ENCODE data around the gene ZFP36.

ZFP36 gene

DNA sequence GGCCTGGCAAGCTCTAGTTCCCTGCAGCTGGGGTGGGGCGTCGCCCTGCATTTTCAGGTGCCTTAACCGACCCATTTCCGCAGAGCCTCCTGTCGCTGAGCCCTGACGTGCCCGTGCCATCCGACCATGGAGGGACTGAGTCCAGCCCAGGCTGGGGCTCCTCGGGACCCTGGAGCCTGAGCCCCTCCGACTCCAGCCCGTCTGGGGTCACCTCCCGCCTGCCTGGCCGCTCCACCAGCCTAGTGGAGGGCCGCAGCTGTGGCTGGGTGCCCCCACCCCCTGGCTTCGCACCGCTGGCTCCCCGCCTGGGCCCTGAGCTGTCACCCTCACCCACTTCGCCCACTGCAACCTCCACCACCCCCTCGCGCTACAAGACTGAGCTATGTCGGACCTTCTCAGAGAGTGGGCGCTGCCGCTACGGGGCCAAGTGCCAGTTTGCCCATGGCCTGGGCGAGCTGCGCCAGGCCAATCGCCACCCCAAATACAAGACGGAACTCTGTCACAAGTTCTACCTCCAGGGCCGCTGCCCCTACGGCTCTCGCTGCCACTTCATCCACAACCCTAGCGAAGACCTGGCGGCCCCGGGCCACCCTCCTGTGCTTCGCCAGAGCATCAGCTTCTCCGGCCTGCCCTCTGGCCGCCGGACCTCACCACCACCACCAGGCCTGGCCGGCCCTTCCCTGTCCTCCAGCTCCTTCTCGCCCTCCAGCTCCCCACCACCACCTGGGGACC lies 1.2 kb downstream of the ZFP36 start:
- peak overlapping the region; percentile 92 for H3K4me3 ChIP-seq (ENCODE audit: low read depth, low read length)
- TF ChIP-seq, protein P1, sequence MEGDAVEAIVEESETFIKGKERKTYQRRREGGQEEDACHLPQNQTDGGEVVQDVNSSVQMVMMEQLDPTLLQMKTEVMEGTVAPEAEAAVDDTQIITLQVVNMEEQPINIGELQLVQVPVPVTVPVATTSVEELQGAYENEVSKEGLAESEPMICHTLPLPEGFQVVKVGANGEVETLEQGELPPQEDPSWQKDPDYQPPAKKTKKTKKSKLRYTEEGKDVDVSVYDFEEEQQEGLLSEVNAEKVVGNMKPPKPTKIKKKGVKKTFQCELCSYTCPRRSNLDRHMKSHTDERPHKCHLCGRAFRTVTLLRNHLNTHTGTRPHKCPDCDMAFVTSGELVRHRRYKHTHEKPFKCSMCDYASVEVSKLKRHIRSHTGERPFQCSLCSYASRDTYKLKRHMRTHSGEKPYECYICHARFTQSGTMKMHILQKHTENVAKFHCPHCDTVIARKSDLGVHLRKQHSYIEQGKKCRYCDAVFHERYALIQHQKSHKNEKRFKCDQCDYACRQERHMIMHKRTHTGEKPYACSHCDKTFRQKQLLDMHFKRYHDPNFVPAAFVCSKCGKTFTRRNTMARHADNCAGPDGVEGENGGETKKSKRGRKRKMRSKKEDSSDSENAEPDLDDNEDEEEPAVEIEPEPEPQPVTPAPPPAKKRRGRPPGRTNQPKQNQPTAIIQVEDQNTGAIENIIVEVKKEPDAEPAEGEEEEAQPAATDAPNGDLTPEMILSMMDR (IDR thresholded peaks at IDR 0.05; ENCODE audit: insufficient read depth, low read depth, low read length, missing control alignments): no peak
- DNase-seq (ENCODE audit: low read depth): peak; percentile 75

DNA sequence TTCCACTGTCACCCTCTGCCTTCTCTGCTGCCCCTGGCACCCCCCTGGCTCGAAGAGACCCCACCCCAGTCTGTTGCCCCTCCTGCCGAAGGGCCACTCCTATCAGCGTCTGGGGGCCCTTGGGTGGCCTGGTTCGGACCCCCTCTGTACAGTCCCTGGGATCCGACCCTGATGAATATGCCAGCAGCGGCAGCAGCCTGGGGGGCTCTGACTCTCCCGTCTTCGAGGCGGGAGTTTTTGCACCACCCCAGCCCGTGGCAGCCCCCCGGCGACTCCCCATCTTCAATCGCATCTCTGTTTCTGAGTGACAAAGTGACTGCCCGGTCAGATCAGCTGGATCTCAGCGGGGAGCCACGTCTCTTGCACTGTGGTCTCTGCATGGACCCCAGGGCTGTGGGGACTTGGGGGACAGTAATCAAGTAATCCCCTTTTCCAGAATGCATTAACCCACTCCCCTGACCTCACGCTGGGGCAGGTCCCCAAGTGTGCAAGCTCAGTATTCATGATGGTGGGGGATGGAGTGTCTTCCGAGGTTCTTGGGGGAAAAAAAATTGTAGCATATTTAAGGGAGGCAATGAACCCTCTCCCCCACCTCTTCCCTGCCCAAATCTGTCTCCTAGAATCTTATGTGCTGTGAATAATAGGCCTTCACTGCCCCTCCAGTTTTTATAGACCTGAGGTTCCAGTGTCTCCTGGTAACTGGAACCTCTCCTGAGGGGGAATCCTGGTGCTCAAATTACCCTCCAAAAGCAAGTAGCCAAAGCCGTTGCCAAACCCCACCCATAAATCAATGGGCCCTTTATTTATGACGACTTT lies 2.0 kb downstream of the ZFP36 start:
- no peak for DNase-seq (ENCODE audit: low read depth)
- peak overlapping the region; percentile 92 for H3K4me3 ChIP-seq (ENCODE audit: low read depth, low read length)
- TF ChIP-seq, protein P1 (IDR thresholded peaks at IDR 0.05; ENCODE audit: insufficient read depth, low read depth, low read length, missing control alignments): no peak

DNA sequence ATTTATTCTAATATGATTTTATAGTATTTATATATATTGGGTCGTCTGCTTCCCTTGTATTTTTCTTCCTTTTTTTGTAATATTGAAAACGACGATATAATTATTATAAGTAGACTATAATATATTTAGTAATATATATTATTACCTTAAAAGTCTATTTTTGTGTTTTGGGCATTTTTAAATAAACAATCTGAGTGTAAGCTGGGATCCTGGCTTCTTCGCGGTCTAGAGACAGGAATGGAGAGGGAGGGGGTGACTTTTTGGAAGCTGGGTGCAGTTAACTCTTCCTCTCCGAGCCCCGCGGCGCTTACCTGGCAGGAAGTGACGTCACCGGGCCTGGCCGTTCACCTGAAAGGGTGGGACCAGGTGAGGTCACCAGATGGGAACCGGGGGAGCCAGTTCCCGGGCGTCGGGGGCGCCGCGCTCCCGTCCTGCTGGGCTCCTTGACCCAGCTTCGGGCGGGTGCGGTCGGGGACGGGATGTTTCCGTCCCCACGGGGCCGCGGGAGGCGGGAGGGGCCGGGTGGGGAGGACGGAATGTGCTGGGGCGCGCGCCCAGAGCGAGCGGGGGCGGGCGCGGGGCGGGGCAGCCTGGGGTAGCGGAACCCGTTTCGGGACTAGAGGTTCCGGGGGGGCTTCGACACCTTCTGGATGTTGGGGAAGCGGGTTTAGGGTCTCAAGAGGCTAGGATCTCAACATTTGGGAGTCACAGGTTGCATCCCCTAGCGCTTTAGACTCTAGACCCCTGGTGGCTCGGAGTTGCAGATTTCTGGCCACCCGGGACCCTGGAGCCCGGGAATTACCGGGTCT lies 2.8 kb downstream of the ZFP36 start:
- peak; percentile 88 for DNase-seq (ENCODE audit: low read depth)
- peak overlapping the region; percentile 92 for H3K4me3 ChIP-seq (ENCODE audit: low read depth, low read length)
- TF ChIP-seq, protein P1 (IDR thresholded peaks at IDR 0.05; ENCODE audit: insufficient read depth, low read depth, low read length, missing control alignments): no peak

DNA sequence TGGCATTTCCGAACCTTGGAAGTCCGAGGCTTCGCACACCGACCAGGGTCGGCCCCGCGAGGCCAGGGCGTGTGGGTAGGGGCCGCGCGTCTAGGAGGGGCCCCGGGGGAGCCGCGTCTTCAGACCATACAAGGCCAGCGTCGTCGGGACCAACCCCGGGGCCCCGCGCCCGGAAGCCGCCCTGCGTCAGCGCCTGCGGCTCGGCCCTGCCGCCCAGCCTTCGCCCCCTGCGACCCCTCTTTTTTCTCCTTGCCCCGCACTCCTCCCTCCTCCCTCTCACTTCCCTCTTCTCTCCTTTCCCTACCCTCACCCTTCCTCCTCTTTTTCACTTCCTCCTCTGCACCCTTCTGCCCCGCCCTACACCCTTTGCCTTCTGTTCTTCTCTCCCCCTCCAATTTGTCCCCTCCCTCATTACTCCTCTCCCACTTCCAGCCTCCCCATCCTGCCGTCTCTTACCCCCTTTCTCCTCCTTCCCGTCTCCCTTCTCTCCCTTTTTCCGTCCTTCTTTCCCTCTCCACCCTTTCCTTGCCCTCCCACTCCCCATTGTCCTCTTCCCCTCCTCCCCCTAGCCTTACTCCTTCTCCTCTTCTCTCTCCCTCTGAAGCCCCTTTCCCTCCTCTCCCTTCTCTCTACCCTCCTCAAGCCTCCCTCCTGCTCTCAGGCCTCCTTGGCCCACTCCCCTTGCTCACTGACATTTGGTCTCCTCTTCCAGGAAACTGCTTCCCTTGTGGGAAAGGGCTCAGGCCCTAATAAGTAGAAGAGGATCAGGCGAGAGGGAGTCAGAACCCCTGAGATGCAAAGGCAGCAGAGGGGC lies 3.6 kb downstream of the ZFP36 start:
- peak; percentile 87 for DNase-seq (ENCODE audit: low read depth)
- TF ChIP-seq, protein P1 (IDR thresholded peaks at IDR 0.05; ENCODE audit: insufficient read depth, low read depth, low read length, missing control alignments): no peak
- peak overlapping the region; percentile 92 for H3K4me3 ChIP-seq (ENCODE audit: low read depth, low read length)

DNA sequence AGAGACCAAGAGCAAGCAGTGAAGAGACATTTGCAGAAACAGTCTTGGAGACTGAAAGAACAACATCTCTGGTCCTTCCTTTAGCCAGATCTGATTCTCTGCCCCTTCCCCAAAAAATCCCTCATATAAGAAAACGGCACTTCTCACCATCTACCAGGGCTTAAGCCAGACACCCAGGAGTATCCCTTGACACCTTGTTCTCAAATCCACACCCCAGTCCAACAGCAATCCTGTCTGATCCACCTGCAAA lies 4.1 kb downstream of the ZFP36 start:
- DNase-seq (ENCODE audit: low read depth): no peak
- TF ChIP-seq, protein P1 (IDR thresholded peaks at IDR 0.05; ENCODE audit: insufficient read depth, low read depth, low read length, missing control alignments): no peak
- H3K4me3 ChIP-seq (ENCODE audit: low read depth, low read length): no peak overlapping the region
